ENCODE measurements around the gene ARMC8.

Gene ARMC8

GRCh38 chr3:138329127-138329983 is 142.3 kb downstream of the ARMC8 start, which contains the start of gene NME9:
Gene NME9 (minus strand): TSS chr3:138329851. CDS start chr3:138329335, 516 bp downstream.
- peak; percentile 72 for TF ChIP-seq CTCF (IDR thresholded peaks at IDR 0.05; ENCODE audit: extremely low read depth, missing control alignments)
- DNase-seq (ENCODE audit: low spot score), result peak; percentile 82

GRCh38 chr3:138329984-138330293 is 142.8 kb downstream of the ARMC8 start:
- no peak for DNase-seq (ENCODE audit: low spot score)
- TF ChIP-seq CTCF (IDR thresholded peaks at IDR 0.05; ENCODE audit: extremely low read depth, missing control alignments), result no peak

DNA sequence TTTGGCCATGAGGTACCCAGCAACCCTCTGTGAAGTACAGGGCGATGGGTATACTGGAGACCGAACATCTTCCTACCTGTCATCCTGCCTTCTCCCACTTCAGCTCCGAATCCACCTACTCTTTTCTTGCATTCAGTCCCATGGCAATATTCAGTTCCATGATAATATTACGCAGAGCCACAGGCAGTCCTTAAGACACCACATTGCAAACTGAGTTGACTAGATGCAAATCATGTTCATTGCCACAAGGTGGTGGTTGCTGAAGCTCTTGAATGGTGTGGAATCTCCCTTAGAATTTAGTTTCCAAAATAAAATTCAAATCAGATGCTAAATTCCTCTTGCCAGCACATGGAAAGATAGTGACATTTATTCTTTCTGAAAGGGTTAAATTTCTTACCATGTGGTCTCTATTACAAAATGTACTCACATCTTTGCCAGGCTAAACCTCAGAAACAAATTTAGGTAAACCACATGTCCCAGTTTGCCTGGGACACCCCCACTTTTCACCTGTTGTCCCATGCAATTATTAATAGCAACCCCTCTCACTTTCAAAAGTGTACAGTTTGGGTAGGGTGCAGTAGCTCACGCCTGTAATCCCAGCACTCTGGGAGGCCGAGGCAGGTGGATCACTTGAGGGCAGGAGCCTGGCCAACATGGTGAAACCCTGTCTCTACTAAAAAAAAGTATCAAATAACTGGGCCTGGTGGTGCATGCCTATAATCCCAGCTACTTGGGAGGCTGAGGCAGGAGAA is 144.2 kb downstream of the ARMC8 start:
- TF ChIP-seq CTCF (IDR thresholded peaks at IDR 0.05; ENCODE audit: extremely low read depth, missing control alignments), result no peak

DNA sequence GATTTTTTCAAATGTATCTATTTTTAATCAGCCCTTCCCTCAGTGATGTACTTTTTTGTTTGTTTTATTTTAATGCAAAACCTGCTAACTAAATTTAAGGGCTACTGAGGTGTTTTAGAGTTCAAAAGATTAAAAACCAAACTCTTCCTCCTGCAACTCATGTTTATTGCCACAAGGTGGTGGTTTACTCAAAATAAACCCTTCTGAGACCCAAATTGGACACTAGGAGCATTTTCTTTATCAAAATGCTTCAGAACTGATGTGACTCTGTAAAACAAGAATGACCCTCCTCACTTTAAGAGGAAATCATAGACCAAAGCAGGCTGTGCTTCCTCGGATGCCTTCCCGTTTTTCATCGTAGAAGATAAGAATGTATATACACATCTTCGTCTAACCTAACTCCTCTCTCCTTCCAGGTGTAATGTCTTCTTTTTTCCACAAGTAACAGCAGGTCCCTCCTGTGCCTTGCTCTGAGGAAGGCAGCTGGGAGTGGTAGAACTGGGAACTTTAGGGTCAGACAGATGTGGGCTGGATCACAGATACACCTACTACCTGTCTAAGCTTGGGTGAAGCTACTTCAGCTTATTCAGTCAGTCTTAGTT is 145.5 kb downstream of the ARMC8 start:
- peak; percentile 51 for DNase-seq (ENCODE audit: low spot score)
- no peak for TF ChIP-seq CTCF (IDR thresholded peaks at IDR 0.05; ENCODE audit: extremely low read depth, missing control alignments)

More for the DNA sequence above, 144.2 kb downstream of the ARMC8 start:
- DNase-seq (ENCODE audit: low spot score), result no peak

- no peak for DNase-seq (ENCODE audit: low spot score)
- TF ChIP-seq CTCF (IDR thresholded peaks at IDR 0.05; ENCODE audit: extremely low read depth, missing control alignments), result no peak
Observed at GRCh38 chr3:138334608-138335007, 147.5 kb downstream of the ARMC8 start.

DNA sequence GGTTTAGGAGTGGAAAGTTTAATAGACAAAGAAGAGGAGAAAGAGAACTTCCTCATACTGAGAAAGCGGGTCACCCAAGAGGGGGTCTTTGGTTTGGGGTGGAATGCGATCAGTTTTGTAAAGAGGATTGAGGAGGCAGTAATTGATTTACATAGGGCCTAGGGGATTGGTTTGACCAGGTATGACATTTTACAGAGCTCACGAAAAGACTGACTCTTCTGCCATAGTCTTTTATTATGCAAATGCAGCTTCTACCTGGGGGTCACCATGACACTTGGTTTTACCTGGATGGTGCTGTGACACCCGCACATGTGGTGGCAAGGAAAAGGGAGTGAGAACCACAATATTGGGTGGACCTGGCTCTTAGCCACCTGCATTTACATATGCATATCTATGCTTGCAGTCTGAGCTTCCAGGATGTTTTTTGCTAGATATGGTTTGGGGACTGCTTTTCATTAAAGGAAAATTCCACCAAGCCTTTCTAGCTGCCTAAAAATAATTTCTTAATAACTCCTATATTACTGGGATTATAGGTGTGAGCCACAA is 149.4 kb downstream of the ARMC8 start:
- no peak for DNase-seq (ENCODE audit: low spot score)
- no peak for TF ChIP-seq CTCF (IDR thresholded peaks at IDR 0.05; ENCODE audit: extremely low read depth, missing control alignments)

Data from GM20000 (cell line).